OCI-LY7 (cell line): ENCODE results near the gene CRK. TPM values are rescaled to one million over a fixed set of nuclear protein-coding genes. Genes with fewer than 3 reads are reported as not detected.
A peak's percentile ranks its signal among the peaks of the same experiment; 100 is the strongest.

Experiments
- BruUV-seq: library from RNA; stranded (reverse); fragments of 400-500 nt; replicated peaks from 2 replicates; lab custom pipeline; 2021; lab: Mats Ljungman, UMichigan
- CTCF ChIA-PET: fragments of 300-600 bp; sonication (Branson Sonifier 250); formaldehyde crosslinking; loops from one replicate; lab custom pipeline; 2022; ENCODE audit warnings: antibody characterized with exemption; ENCODE audit not compliant: unreplicated experiment; lab: Charles Lee
- POLR2A ChIA-PET: fragments of 300-600 bp; sonication (Branson Sonifier 250); formaldehyde crosslinking; loops from one replicate; lab custom pipeline; 2022; ENCODE audit warnings: antibody characterized with exemption; lab: Charles Lee
- DNase-seq: peaks from one replicate; pipeline ENCODE4 v3.0.0-alpha.2; 2015; ENCODE audit warnings: low spot score
- H2AFZ ChIP-seq: fragments of 200-600 bp; sonication (generic), shearing (Covaris generic); 2 replicates; pipeline ENCODE4 v1.6.1; 2014; ENCODE audit warnings: mild to moderate bottlenecking, antibody characterized with exemption, low read length, moderate library complexity
- H3K27ac ChIP-seq: fragments of 200-600 bp; sonication (generic); 2 replicates; pipeline ENCODE4 v1.5.1; 2014; ENCODE audit warnings: mixed run types, low read depth, mild to moderate bottlenecking, moderate library complexity, low read length, inconsistent platforms; ENCODE audit not compliant: poor library complexity, severe bottlenecking
- H3K36me3 ChIP-seq: fragments of 200-600 bp; sonication (generic); 2 replicates; pipeline ENCODE4 v1.6.1; 2014; ENCODE audit warnings: mild to moderate bottlenecking, antibody characterized with exemption, low read length, moderate library complexity, mixed read lengths; ENCODE audit not compliant: insufficient read depth
- H3K4me1 ChIP-seq: fragments of 200-600 bp; sonication (generic); 2 replicates; pipeline ENCODE4 v1.5.1; 2014; ENCODE audit warnings: mild to moderate bottlenecking, low read length; ENCODE audit not compliant: insufficient read depth, poor library complexity, severe bottlenecking
- H3K4me2 ChIP-seq: fragments of 200-600 bp; sonication (generic); 2 replicates; pipeline ENCODE4 v1.6.1; 2014; ENCODE audit warnings: mild to moderate bottlenecking, low read length
- H3K4me3 ChIP-seq: fragments of 200-600 bp; sonication (generic); 2 replicates; pipeline ENCODE4 v1.5.1; 2014; ENCODE audit warnings: mild to moderate bottlenecking, low read depth, low read length; ENCODE audit not compliant: poor library complexity, severe bottlenecking
- H3K79me2 ChIP-seq: fragments of 200-600 bp; sonication (generic); 2 replicates; pipeline ENCODE4 v1.6.1; 2016; ENCODE audit warnings: low read depth, mild to moderate bottlenecking, low read length, moderate library complexity, mixed read lengths; ENCODE audit not compliant: insufficient read depth
- H3K9me2 ChIP-seq: fragments of 200-600 bp; sonication (generic); 2 replicates; pipeline ENCODE4 v1.6.1; 2016; ENCODE audit warnings: mild to moderate bottlenecking, low read length, mixed read lengths; ENCODE audit not compliant: insufficient read depth
- H3K9me3 ChIP-seq: fragments of 200-600 bp; sonication (generic); 2 replicates; pipeline ENCODE4 v1.6.1; 2014; ENCODE audit warnings: mild to moderate bottlenecking, mixed run types, low read length, mixed read lengths
- H4K20me1 ChIP-seq: fragments of 200-600 bp; sonication (generic); 2 replicates; pipeline ENCODE4 v1.6.1; 2014; ENCODE audit warnings: mild to moderate bottlenecking, antibody characterized with exemption, low read length, moderate library complexity, mixed read lengths; ENCODE audit not compliant: insufficient read depth
- CTCF ChIP-seq: fragments of 200-600 bp; sonication (generic); conservative IDR thresholded peaks from 2 replicates; pipeline ENCODE4 v1.5.1; 2014; ENCODE audit warnings: mild to moderate bottlenecking, antibody characterized with exemption, low read length, moderate library complexity, mixed read lengths
- EZH2phosphoT487 ChIP-seq: fragments of 200-600 bp; sonication (generic); IDR thresholded peaks from 2 replicates; pipeline ENCODE4 v1.6.1; 2018; ENCODE audit warnings: low read depth, borderline replicate concordance, mild to moderate bottlenecking, mixed run types, antibody characterized with exemption, low read length, moderate library complexity, mixed read lengths
- intact Hi-C: fragments of 100-400 bp; cut with micrococcal nuclease; formaldehyde crosslinking; loops from one replicate; pipeline ENCODE4 v1.10.0; 2022; ENCODE audit not compliant: unreplicated experiment
- total RNA-seq, 2 experiments: library from RNA; depleted of rRNA in 1 of 2; stranded (reverse); fragments of >200 nt in 1 of 2; shearing (Covaris generic) in 1 of 2; gene quantifications; 2 replicates each; pipeline ENCODE4 v1.2.3, GENCODE V29; 2014 to 2022

CRK gene
- total RNA-seq, 2 experiments from 2014 or later = 30.4 to 32.0 TPM

- Histone ChIP-seq H3K4me2 (no peak overlapping the region), H3K9me3 (no peaks in the 10 kb centered on the region), H3K27ac (no peak overlapping the region), H3K36me3 (peaks cover 36% of the 10 kb centered on the region), H3K79me2 (no peaks in the 10 kb centered on the region), H2AFZ (no peak overlapping the region), H4K20me1 (no peaks in the 10 kb centered on the region), H3K4me1 (peaks cover 25% of the 10 kb centered on the region), H3K9me2 (no peaks in the 10 kb centered on the region), H3K4me3 (no peak overlapping the region)
- TF ChIP-seq EZH2phosphoT487 = no peak
- TF ChIP-seq CTCF = peak; percentile 60
- POLR2A ChIA-PET = interaction anchor here (0.6 kb wide), 1 partner anchor 211 kb away, joined by 3 read pairs; no protein-coding TSS in a partner anchor
- DNase-seq = peak; percentile 58
- CTCF ChIA-PET = no interaction called here
- no TSS peak for BruUV-seq
- intact Hi-C loops = no loop called here
Observed at GRCh38 chr17:1473170-1473569, 17.1 kb upstream of the CRK start.

- Histone ChIP-seq H3K4me3 (no peak overlapping the region), H4K20me1 (no peaks in the 10 kb centered on the region), H3K9me3 (no peaks in the 10 kb centered on the region), H2AFZ (no peak overlapping the region), H3K27ac (no peak overlapping the region), H3K79me2 (no peaks in the 10 kb centered on the region), H3K4me2 (no peak overlapping the region), H3K9me2 (no peaks in the 10 kb centered on the region), H3K36me3 (peaks cover 32% of the 10 kb centered on the region), H3K4me1 (peaks cover 25% of the 10 kb centered on the region)
- POLR2A ChIA-PET = interaction anchor here (0.6 to 0.7 kb wide), 2 partner anchors 82 to 212 kb away, joined by 3 read pairs; no protein-coding TSS in a partner anchor
- BruUV-seq = no TSS peak
- intact Hi-C loops = no loop called here
- DNase-seq = no peak
- CTCF ChIA-PET = interaction anchor here (0.6 kb wide), 1 partner anchor 61 kb away, joined by 4 read pairs; no protein-coding TSS in a partner anchor
- TF ChIP-seq EZH2phosphoT487 (no peak), CTCF (no peak)
Observed at GRCh38 chr17:1471911-1472821, 16.1 kb upstream of the CRK start.

DNA sequence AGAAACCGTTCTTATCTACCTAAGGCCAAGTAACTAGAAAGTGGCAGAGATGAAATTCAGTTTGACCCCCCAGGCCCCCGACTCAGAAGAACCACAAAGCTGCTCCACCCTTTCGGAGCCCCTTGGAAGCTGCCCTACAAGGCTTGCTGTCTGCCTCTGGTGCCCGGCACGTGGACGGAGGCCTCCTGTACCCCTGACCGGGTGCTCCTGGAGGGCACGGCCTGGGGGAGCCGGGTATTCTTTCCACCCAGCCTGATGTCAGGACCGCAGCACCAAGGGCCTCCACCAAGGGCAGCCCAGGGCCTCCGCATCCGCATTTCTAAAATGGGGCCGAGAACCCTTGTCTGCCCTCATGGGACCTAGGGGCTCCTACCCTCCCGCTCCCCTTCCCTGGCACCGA lies 15.5 kb upstream of the CRK start:
- H3K4me3 ChIP-seq = no peak overlapping the region
- no peaks in the 10 kb centered on the region for H3K9me3 ChIP-seq
- H3K79me2 ChIP-seq = no peaks in the 10 kb centered on the region
- no peak for DNase-seq
- intact Hi-C loops = no loop called here
- H3K36me3 ChIP-seq = peaks cover 31% of the 10 kb centered on the region
- H3K4me2 ChIP-seq = no peak overlapping the region
- CTCF ChIA-PET = no interaction called here
- H3K27ac ChIP-seq = no peak overlapping the region
- H4K20me1 ChIP-seq = no peaks in the 10 kb centered on the region
- H3K4me1 ChIP-seq = peaks cover 25% of the 10 kb centered on the region
- POLR2A ChIA-PET = interaction anchor here (0.7 kb wide), 1 partner anchor 82 kb away, joined by 3 read pairs; no protein-coding TSS in a partner anchor
- H2AFZ ChIP-seq = no peak overlapping the region
- no peaks in the 10 kb centered on the region for H3K9me2 ChIP-seq
- no TSS peak for BruUV-seq
- TF ChIP-seq EZH2phosphoT487 (no peak), CTCF (no peak)
